ENCODE measurements around the gene NAA80. TPM values are rescaled to one million over a fixed set of nuclear protein-coding genes. Genes with fewer than 3 reads are reported as not detected.

The NAA80 gene
- polyA plus RNA-seq, 3 donors, result 2.3 to 21.3 (median 4.6) TPM

- Histone ChIP-seq H3K27ac (ENCODE audit: low read depth in 1 of 2, low read length in 2 of 2) (no peak overlapping the region), H3K9ac (ENCODE audit: insufficient read depth, low read length, poor library complexity, severe bottlenecking) (no peak overlapping the region), H3K4me1 (ENCODE audit: control insufficient read depth in 1 of 2, insufficient read depth in 2 of 2, low read length in 2 of 2) (peaks cover 11 to 20% of the 10 kb centered on the region in 2 donors), H2AFZ (ENCODE audit: insufficient read depth, low read depth, low read length, poor library complexity, severe bottlenecking) (no peak overlapping the region), H3K4me2 (replicated peaks; ENCODE audit: extremely low read depth, low read length, poor library complexity, severe bottlenecking) (no peak overlapping the region), H3K36me3 (replicated peaks in 1 of 2; ENCODE audit: control insufficient read depth in 1 of 2, insufficient read depth in 2 of 2, low read length in 2 of 2) (no peaks in the 10 kb centered on the region), H4K20me1 (ENCODE audit: insufficient read depth, low read length) (peaks cover 6% of the 10 kb centered on the region), H3K4me3 (replicated peaks in 1 of 3; ENCODE audit: low read depth in 2 of 3, low read length in 3 of 3) (no peak overlapping the region), H3K79me2 (ENCODE audit: insufficient read depth, low read length) (no peaks in the 10 kb centered on the region), H3K9me3 (replicated peaks in 1 of 2; ENCODE audit: control insufficient read depth in 1 of 2, insufficient read depth in 1 of 2, low read length in 2 of 2) (peaks cover 0 to 7% of the 10 kb centered on the region in 2 donors), H3K27me3 (ENCODE audit: control insufficient read depth in 2 of 2, insufficient read depth in 2 of 2, low read length in 2 of 2) (peaks cover 9 to 42% of the 10 kb centered on the region in 2 donors)
- 96% methylated on average over 3 of the region's 8 CpGs for WGBS (ENCODE audit: insufficient coverage)
- peaks cover 0 to 11% (median 6%) of the 10 kb centered on the region in 7 donors for H3K9me3 Mint-ChIP-seq
- peaks cover 14% of the 10 kb centered on the region for H3K4me1 Mint-ChIP-seq
- TF ChIP-seq CTCF (IDR thresholded peaks at IDR 0.05), result no peak
- no peak overlapping the region for H3K4me3 Mint-ChIP-seq
- peaks cover 3 to 5% of the 10 kb centered on the region in 2 donors for H3K36me3 Mint-ChIP-seq
- peaks cover 47 to 64% (median 59%) of the 10 kb centered on the region in 3 donors for H3K27me3 Mint-ChIP-seq (ENCODE audit: low read depth in 3 of 3)
- intact Hi-C loops (cut with micrococcal nuclease), result loop anchor here in 1 of 2 donors (5.0 kb wide), 1 partner anchor 148 kb away; no protein-coding TSS in a partner anchor
- no peak overlapping the region for H3K27ac Mint-ChIP-seq
- DNase-seq, result no peak
Observed at GRCh38 chr3:50269977-50270413, 29.2 kb downstream of the NAA80 start.

GRCh38 chr3:50269460-50269859 is 29.7 kb downstream of the NAA80 start:
- no peak overlapping the region for H3K27ac ChIP-seq (ENCODE audit: low read depth in 1 of 2, low read length in 2 of 2)
- Mint-ChIP-seq H3K27me3 (ENCODE audit: low read depth in 3 of 3) (peaks cover 43 to 59% (median 55%) of the 10 kb centered on the region in 3 donors), H3K9me3 (peaks cover 0 to 9% (median 4%) of the 10 kb centered on the region in 7 donors), H3K27ac (peak overlapping the region in 1 of 7 donors; percentile 45), H3K4me1 (peaks cover 10% of the 10 kb centered on the region), H3K4me3 (no peak overlapping the region), H3K36me3 (peaks cover 3% of the 10 kb centered on the region in 2 donors)
- no peak overlapping the region for H3K9ac ChIP-seq (ENCODE audit: insufficient read depth, low read length, poor library complexity, severe bottlenecking)
- no peak overlapping the region for H2AFZ ChIP-seq (ENCODE audit: insufficient read depth, low read depth, low read length, poor library complexity, severe bottlenecking)
- H3K36me3 ChIP-seq (replicated peaks in 1 of 2; ENCODE audit: control insufficient read depth in 1 of 2, insufficient read depth in 2 of 2, low read length in 2 of 2), result no peaks in the 10 kb centered on the region
- no peak for TF ChIP-seq CTCF (IDR thresholded peaks at IDR 0.05)
- no peak overlapping the region for H3K4me3 ChIP-seq (replicated peaks in 1 of 3; ENCODE audit: low read depth in 2 of 3, low read length in 3 of 3)
- H3K4me2 ChIP-seq (replicated peaks; ENCODE audit: extremely low read depth, low read length, poor library complexity, severe bottlenecking), result no peak overlapping the region
- no peak for DNase-seq
- peaks cover 0 to 2% of the 10 kb centered on the region in 2 donors for H3K9me3 ChIP-seq (replicated peaks in 1 of 2; ENCODE audit: control insufficient read depth in 1 of 2, insufficient read depth in 1 of 2, low read length in 2 of 2)
- peaks cover 11 to 17% of the 10 kb centered on the region in 2 donors for H3K4me1 ChIP-seq (ENCODE audit: control insufficient read depth in 1 of 2, insufficient read depth in 2 of 2, low read length in 2 of 2)
- WGBS (ENCODE audit: insufficient coverage), result 80% methylated on average over 1 of the region's 4 CpGs
- peaks cover 5 to 37% of the 10 kb centered on the region in 2 donors for H3K27me3 ChIP-seq (ENCODE audit: control insufficient read depth in 2 of 2, insufficient read depth in 2 of 2, low read length in 2 of 2)
- peaks cover 6% of the 10 kb centered on the region for H4K20me1 ChIP-seq (ENCODE audit: insufficient read depth, low read length)
- no peaks in the 10 kb centered on the region for H3K79me2 ChIP-seq (ENCODE audit: insufficient read depth, low read length)
- intact Hi-C loops (cut with micrococcal nuclease), result no loop called here
